Activated CD8-positive, alpha-beta memory T cell treated with anti-CD3 and anti-CD28 coated beads for 48 hours (primary cell): ENCODE data around the gene TIFAB.
A peak's percentile ranks its signal among the peaks of the same experiment; 100 is the strongest.

ENCODE experiments used
- DNase-seq, 3 experiments: peaks; one replicate each; pipeline ENCODE4 v3.0.0-alpha.2; 2020; ENCODE audit warnings: low read depth in 2 of 3, low spot score in 2 of 3

Gene TIFAB

GRCh38 chr5:135460246-135461033 is 8.3 kb upstream of the TIFAB start:
- no peak for DNase-seq

GRCh38 chr5:135458921-135459331 is 6.8 kb upstream of the TIFAB start:
- no peak for DNase-seq

- DNase-seq: no peak
These were observed 6.2 kb upstream of the TIFAB start for GRCh38 chr5:135458356-135458755.

DNA sequence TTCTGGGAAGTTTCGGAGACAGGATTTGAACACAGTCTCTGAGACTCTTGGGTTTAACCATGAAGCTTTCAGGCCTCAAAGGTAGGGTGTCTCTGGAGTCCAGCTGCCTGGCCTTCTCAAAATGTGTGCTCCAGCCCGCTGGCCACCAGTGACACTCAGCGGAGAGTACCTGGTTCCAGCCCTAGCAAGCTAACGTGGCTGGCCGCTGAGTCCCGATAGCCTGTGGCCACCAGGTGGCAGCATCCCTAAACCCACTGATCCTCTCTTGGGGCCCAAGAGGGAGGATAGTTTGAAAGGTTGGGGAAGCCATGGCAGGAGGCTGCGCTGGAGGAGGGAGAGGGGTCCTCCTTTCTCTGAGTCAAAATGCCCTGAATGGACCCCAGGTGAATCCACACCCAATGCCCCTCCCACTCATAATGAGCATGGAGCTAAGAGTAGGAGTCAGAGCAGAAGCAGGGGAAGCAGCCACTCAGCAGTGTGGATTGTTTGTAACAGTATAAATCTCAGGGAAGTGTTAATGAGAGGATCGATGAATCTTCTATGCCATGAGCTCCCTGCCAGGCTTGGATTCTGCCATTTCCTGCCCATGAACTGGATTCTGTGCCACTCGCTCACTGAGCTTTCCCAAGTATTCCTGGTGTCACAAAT is 5.4 kb upstream of the TIFAB start:
- peak in 2 of 3 experiments; percentile 30 to 40 for DNase-seq

GRCh38 chr5:135456238-135457099 is 4.3 kb upstream of the TIFAB start:
- no peak for DNase-seq

DNA sequence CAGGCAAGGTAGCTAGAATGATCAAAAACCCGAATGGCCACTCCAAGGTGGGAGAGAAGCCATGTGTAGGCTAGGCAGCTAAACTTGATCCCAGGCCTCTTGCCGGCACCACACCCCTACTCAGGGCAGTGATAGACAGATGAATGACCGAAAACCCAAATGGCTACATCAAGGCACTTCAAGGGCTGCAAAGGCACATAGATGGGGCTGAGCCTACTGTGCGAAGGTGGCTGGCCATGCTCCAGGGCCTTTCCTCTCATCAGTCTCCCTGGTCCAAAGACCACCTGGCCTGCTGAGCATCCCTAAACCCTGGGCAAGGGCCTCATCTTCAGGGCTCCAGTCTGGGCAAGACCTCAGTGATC is 3.7 kb upstream of the TIFAB start:
- no peak for DNase-seq

DNA sequence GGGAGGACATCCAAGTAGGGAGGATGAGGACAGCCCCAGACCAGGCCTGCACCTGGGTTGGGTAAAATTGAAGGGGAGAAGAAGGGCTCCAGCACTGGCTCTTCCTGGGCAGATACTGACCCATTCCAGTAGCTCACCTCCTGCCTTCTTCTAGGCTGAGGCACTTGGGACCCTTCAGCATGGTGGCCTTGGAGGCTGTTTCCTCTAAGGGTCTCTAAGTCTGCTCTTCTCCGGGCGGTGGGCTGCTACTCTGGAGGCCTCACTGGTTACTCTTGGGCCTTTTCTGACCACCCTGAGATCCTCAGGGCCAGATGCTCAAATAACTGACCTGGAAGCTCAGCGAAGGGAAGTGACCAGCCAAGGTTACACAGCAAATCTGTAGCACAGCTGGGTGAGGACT is 2.8 kb upstream of the TIFAB start:
- DNase-seq: no peak

GRCh38 chr5:135453613-135454012 is 1.5 kb upstream of the TIFAB start:
- no peak for DNase-seq

GRCh38 chr5:135451581-135452320 is 400 bp downstream of the TIFAB start:
- DNase-seq: no peak

DNA sequence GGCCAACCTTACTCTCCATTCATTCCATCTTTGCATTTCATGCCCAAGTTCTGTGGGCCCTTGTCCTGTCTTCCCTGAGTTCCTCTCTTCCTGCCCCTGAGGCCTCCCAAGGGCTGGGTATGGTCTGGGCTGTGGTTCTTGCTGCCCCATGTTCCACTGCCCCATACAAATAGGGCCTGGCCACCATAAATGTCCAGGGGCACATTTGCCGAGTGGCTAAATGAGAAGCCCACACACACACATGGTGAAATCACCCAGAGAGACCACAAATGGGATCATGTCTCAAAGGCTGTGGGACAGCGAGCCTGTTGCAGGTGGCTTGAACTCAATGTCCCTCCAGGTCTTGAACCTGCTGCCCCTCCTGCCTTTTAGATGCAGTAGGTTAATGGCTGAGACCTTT is 1.2 kb downstream of the TIFAB start:
- no peak for DNase-seq

DNA sequence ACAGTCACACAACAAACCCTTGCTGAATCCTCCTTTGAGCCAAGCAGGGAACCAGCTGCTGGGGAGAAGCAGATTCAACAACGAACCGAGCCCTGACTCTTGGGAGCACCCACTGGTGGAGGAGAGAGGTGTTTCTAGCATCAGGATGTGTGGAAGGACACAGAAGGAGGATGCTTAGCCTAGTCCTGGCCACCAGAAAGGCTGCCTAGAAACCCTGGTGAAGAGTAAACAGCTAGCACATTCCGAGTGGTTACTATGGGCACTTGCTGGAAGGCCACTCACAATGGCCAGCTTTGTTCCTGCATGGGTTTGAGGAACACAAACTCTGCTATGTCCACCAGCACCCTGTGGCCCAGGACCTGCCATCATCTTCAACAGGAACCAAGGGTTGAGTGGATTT is 1.8 kb downstream of the TIFAB start:
- DNase-seq: no peak

DNA sequence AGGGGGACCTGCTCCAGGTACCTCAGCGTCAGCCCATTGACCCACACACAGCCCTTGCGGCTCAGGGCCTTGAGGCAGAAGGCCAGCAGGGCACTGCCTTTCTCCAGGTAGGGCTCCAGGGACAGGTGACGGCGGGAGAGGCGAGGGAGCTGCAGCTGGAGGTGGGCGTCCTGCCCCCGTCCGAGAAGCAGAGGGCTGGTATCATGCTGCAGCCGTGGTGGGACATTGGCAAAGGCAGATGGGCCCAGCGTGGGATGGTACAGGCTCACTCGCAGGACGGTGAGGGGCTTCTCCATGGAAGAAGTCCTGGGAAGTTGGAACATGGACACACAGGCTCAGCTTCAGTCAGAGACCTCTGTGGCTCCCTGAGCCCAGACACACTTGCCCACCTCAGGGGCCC is 2.5 kb downstream of the TIFAB start:
- DNase-seq: no peak

DNA sequence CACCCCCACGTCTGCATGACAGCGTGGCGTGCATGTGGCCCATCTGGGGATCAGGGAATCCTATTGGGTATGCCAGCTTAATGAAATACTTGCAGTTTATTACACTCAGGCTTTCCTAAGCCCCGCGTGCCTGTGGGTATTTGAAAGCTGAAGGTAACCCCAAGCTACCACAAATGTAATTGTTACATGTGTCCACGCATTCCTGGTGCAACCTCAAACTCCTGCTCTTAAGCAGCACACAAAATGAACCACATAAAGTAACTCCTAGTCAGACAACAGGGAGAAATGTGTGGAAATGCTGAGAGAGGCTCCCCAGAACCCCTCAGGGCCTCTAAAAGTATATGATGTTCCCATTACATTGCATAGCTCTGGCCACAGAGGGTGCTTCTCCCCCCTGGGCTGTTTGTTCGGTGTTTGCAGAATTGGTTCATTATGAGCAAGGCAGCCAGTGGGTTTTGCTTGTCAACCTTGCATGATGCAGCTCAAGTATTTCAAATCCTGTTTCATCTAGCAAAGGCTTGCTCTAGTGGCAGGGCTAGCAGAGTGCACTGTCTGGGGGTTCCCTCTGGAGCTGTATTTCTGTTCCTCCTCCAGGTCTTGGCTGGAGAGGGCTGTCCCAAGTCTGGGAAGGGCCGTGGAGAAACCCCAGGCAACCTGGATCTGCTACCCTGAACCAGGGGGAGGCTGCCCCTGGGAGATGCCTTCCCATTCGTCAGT is 3.2 kb downstream of the TIFAB start:
- DNase-seq: no peak

DNA sequence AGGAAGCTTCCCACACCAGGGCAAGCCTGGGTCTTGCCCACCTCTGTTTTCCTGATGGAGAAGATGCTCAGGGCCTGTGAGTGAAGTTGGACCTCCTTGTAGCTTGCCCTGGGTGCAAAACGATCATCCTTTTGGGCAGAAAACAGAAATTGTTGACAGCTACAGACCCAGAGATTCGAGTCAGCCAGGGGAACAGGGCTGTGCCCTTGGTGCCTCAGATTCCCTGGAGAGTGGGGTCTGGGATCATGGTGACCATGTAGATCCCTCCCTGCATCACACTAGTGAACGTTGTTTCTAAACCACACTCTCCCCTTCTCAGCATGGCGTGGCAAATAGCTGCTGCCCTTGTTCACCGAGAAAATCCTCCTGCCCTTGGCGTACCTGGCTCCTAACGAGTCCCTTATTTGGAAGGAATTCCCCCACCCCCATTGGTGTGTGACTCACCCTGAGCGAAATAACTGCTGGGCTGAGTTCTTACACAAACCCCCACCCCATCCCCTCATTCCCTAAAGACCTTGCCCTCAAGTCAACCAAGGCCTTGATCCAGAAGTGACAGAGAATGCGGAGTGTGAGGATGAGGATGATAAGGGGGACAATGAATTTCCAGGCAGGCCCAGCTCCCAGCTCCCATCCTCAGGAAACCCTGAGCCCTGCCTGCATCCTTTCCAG is 3.9 kb downstream of the TIFAB start:
- no peak for DNase-seq

DNA sequence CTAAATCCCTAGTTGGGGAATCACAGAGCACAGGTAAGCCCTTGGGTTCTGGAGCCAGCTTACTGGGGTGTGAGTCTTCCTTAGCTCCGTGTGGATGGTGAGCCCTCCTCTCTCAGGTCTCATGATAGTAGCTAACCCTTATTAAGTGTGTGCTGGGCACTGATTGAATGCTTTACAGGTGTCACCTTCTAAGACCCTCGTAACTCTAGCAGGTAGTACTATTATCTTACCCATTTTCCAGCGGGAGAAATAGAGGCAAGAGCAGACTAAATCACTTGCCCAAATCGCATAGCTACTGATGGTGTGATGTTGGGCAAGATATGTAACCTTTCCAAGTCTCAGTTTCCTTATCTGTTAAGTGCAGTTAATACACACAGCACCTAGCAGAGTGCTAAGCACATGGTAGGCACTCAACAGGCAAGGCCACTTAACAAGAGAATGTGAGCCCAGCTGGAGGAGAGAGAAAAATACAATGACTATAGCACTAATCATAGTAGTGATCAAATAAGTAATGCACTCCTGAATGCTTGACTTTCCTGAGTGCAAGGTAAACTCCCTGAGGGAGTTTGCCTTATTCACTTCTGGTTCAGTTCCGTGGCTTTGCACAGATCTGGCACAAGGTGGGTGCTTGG is 4.7 kb downstream of the TIFAB start, which contains the start of gene DCANP1:
Gene DCANP1, minus strand, starts transcription at position 51 of the 632 bp plus-strand sequence. CDS start 240 bp downstream, outside the sequence.
- DNase-seq: no peak

DNA sequence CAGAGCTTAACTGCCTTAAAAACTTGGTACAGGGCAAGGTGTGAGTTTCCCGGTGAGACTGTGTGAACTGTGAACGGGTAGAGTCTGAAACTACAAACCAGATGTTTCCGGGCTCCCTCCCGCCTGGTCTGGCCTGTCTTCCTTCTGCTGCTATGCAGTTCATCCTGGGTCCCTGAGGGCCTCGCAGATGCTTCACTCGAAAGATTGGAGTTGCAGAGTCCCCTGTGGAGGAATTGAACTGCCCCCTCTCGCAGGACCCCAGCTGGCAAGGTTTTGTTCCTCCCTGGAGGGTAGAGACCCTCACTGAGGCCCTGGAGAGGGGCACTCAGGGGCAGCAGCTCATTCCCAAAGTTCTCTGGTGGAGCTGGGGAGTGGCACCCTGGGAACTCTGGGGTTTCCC is 5.5 kb downstream of the TIFAB start:
- no peak for DNase-seq

DNA sequence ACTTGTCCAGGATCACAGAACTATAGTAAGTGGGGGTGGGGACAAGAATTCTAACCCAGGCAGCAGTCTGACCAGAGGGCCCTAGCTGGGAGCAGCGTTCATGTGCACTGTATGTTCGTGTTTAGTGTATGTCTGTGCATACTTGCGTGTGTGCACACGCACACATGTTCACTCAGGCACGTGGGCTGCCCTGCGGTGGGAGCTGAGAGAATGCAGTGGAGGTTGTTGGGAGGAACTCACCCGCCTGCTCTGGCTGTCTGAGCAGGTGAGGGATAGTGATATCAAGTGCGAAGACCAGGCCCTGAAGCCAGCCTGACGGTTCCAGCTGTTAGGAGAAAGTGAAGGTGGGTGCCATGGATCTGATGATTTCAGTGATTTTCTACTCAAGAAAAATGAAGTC is 5.9 kb downstream of the TIFAB start:
- DNase-seq: no peak

GRCh38 chr5:135445306-135445985 is 6.7 kb downstream of the TIFAB start:
- DNase-seq: no peak

DNA sequence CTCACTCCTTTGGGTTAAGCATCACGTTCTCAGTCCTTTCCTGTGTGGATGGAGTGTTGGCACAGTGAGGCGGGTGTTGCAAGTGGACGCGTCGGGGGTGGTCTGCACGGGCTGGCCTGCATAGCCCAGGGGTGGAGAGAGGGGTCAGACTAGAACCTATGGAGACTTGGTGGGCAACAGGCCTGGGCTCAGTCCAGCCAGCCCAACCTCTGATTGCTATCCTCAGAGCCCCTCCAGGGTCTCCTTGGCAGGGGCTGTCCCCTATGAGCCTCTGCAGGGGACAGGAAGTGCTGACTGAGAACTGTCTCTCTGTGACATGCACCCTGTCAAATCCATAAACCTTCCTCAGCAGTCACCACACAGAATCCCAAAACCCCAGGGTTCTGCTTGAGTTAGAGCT is 7.3 kb downstream of the TIFAB start:
- no peak for DNase-seq
